PFSK-1 (cell line): ENCODE results near the gene VTA1.

ENCODE experiments used
- FOXP2 ChIP-seq: optimal IDR thresholded peaks from 2 replicates; pipeline ENCODE3; 2011; ENCODE audit warnings: borderline replicate concordance, control low read depth, inconsistent platforms; ENCODE audit not compliant: insufficient read depth; ENCODE audit errors: extremely low read length, extremely low read depth
- POLR2AphosphoS5 ChIP-seq: IDR thresholded peaks from 2 replicates; pipeline ENCODE4 v1.6.1; 2012; ENCODE audit warnings: low read depth, mild to moderate bottlenecking, control low read depth, low read length, moderate library complexity
- REST ChIP-seq, 2 experiments: IDR thresholded peaks; 2 replicates each; pipeline versions ENCODE4 v1.6.1 to v1.8.0; 2011 to 2012; ENCODE audit warnings: low read depth in 2 of 2, low read length in 2 of 2, control low read depth in 1 of 2, inconsistent platforms in 1 of 2, mild to moderate bottlenecking in 1 of 2, moderate library complexity in 1 of 2; ENCODE audit not compliant: insufficient read depth in 1 of 2
- SIN3A ChIP-seq: IDR thresholded peaks from 2 replicates; pipeline ENCODE4 v1.6.1; 2012; ENCODE audit warnings: mild to moderate bottlenecking, low read length, moderate library complexity, borderline replicate concordance; ENCODE audit not compliant: insufficient read depth
- TAF1 ChIP-seq: IDR thresholded peaks from 2 replicates; pipeline ENCODE4 v1.6.1; 2012; ENCODE audit warnings: low read length, control low read depth, borderline replicate concordance; ENCODE audit not compliant: insufficient read depth

Gene VTA1

DNA sequence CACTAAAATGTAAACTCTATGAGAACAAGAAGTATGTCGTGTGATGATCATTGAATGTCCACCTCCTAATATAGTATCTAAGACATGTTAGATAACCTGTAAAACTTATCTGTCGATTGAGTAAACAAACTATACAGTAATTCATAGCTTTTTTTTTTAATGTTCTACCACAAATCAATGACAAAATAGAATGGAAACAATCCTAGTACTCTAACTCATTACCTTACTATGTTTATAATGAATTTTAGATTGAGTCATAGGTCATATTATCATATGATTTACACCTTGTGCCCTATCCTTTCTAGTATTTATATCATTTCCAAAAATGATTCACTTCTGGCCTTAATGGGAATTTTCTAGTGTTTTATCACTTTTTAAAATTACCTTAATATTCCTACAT lies 6.1 kb downstream of the VTA1 start:
- TF ChIP-seq TAF1 (no peak), FOXP2 (no peak), SIN3A (no peak), POLR2AphosphoS5 (no peak), REST (IDR thresholded peaks at IDR 0.05; ENCODE audit: insufficient read depth in 1 of 2, low read depth in 2 of 2, low read length in 2 of 2) (no peak)

DNA sequence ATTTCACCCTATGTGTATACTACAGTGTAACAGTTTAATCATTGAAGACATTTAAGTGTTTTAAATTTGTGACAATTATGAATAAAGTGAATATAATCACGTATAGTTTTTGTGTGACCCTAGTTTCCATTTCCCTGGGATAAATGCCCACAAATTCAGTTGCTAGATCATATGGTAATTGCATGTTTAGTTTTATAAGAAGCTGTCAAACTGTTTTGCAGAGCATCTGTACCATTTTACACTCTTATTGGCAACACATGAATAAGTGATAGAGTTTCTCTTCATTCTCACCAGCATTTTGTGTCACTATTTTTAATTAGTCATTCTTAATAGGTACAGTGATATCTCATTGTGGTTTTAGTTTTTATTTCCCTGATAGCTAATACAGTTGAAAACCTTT lies 7.3 kb downstream of the VTA1 start:
- TF ChIP-seq SIN3A (no peak), TAF1 (no peak), FOXP2 (no peak), POLR2AphosphoS5 (no peak), REST (IDR thresholded peaks at IDR 0.05; ENCODE audit: insufficient read depth in 1 of 2, low read depth in 2 of 2, low read length in 2 of 2) (no peak)

DNA sequence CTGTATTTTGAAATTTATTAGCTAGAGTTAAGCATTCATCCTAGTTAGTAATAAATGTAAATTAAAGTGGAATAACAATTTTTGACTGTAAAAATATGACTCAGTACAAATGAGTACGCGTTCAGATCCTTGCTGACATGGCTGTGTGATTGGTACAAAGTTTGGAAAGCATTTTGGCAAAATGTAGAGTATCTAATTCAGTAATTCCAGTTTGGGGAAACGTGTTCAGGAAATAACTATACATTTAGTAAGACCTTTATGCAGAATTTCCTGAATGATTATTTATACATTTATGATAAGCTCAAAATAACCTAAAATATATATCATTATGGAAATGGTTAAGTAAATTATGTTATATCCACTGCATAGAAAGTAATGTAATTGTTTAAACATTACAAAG lies 8.0 kb downstream of the VTA1 start:
- TF ChIP-seq REST (IDR thresholded peaks at IDR 0.05; ENCODE audit: insufficient read depth in 1 of 2, low read depth in 2 of 2, low read length in 2 of 2), result no peak
- no peak for TF ChIP-seq TAF1
- TF ChIP-seq POLR2AphosphoS5, result no peak
- TF ChIP-seq FOXP2, result no peak
- no peak for TF ChIP-seq SIN3A

DNA sequence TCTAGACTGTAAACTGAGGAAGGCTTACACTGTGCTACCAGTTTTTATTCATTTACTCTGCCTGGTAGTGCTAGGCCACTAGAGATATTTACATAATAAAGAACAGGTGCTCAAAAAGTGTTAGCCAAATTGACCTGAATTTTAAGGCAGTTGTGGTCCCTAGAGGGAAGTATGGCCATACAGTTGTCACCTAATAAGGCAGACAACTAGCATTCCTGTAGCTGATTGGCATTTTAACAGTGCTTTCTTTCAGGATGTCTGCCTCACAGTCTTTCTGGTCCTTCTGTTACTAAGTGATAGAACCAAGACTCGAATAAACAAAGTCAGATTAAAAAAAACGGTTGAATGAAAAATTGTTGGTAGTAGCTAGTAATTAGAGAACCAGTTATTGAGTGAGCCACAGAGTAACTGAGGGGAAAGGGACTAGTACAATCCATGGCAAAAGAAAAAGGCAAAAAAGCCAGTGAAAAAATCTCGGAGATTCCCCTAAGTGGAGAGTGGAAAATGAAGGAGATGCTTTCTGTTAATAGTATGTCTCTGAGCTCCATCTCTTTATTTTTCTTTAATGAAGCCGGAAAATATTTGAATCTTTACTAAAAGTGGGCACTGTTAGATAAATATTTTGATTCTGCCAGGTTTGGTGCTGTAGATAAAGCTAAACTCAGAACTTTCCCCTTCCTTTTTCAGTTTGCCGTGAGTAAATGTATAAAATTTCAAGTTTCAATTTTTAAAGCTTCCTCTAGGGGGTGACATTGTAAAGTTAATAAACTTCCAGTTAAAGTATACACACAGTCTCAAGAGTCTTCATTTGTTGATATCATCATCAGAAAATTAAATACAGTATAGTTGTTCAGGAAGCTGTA lies 9.1 kb downstream of the VTA1 start:
- TF ChIP-seq TAF1 (no peak), FOXP2 (no peak)

GRCh38 chr6:142162780-142163179 lies 15.7 kb downstream of the VTA1 start:
- TF ChIP-seq SIN3A, result no peak
- no peak for TF ChIP-seq FOXP2
- no peak for TF ChIP-seq REST (IDR thresholded peaks at IDR 0.05; ENCODE audit: insufficient read depth in 1 of 2, low read depth in 2 of 2, low read length in 2 of 2)
